OCI-LY7 (cell line): ENCODE measurements around the gene MAGI1. TPM values are rescaled to one million over a fixed set of nuclear protein-coding genes. Genes with fewer than 3 reads are reported as not detected.

ENCODE experiments used
- BruUV-seq: library from RNA; stranded (reverse); fragments of 400-500 nt; replicated peaks from 2 replicates; lab custom pipeline; 2021; lab: Mats Ljungman, UMichigan
- CTCF ChIA-PET: fragments of 300-600 bp; sonication (Branson Sonifier 250); formaldehyde crosslinking; loops from one replicate; lab custom pipeline; 2022; ENCODE audit warnings: antibody characterized with exemption; ENCODE audit not compliant: unreplicated experiment; lab: Charles Lee
- POLR2A ChIA-PET: fragments of 300-600 bp; sonication (Branson Sonifier 250); formaldehyde crosslinking; loops from one replicate; lab custom pipeline; 2022; ENCODE audit warnings: antibody characterized with exemption; lab: Charles Lee
- DNase-seq: peaks from one replicate; pipeline ENCODE4 v3.0.0-alpha.2; 2015; ENCODE audit warnings: low spot score
- H2AFZ ChIP-seq: fragments of 200-600 bp; sonication (generic), shearing (Covaris generic); 2 replicates; pipeline ENCODE4 v1.6.1; 2014; ENCODE audit warnings: mild to moderate bottlenecking, antibody characterized with exemption, low read length, moderate library complexity
- H3K27ac ChIP-seq: fragments of 200-600 bp; sonication (generic); 2 replicates; pipeline ENCODE4 v1.5.1; 2014; ENCODE audit warnings: mixed run types, low read depth, mild to moderate bottlenecking, moderate library complexity, low read length, inconsistent platforms; ENCODE audit not compliant: poor library complexity, severe bottlenecking
- H3K36me3 ChIP-seq: fragments of 200-600 bp; sonication (generic); 2 replicates; pipeline ENCODE4 v1.6.1; 2014; ENCODE audit warnings: mild to moderate bottlenecking, antibody characterized with exemption, low read length, moderate library complexity, mixed read lengths; ENCODE audit not compliant: insufficient read depth
- H3K4me1 ChIP-seq: fragments of 200-600 bp; sonication (generic); 2 replicates; pipeline ENCODE4 v1.5.1; 2014; ENCODE audit warnings: mild to moderate bottlenecking, low read length; ENCODE audit not compliant: insufficient read depth, poor library complexity, severe bottlenecking
- H3K4me2 ChIP-seq: fragments of 200-600 bp; sonication (generic); 2 replicates; pipeline ENCODE4 v1.6.1; 2014; ENCODE audit warnings: mild to moderate bottlenecking, low read length
- H3K4me3 ChIP-seq: fragments of 200-600 bp; sonication (generic); 2 replicates; pipeline ENCODE4 v1.5.1; 2014; ENCODE audit warnings: mild to moderate bottlenecking, low read depth, low read length; ENCODE audit not compliant: poor library complexity, severe bottlenecking
- H3K79me2 ChIP-seq: fragments of 200-600 bp; sonication (generic); 2 replicates; pipeline ENCODE4 v1.6.1; 2016; ENCODE audit warnings: low read depth, mild to moderate bottlenecking, low read length, moderate library complexity, mixed read lengths; ENCODE audit not compliant: insufficient read depth
- H3K9me2 ChIP-seq: fragments of 200-600 bp; sonication (generic); 2 replicates; pipeline ENCODE4 v1.6.1; 2016; ENCODE audit warnings: mild to moderate bottlenecking, low read length, mixed read lengths; ENCODE audit not compliant: insufficient read depth
- H3K9me3 ChIP-seq: fragments of 200-600 bp; sonication (generic); 2 replicates; pipeline ENCODE4 v1.6.1; 2014; ENCODE audit warnings: mild to moderate bottlenecking, mixed run types, low read length, mixed read lengths
- H4K20me1 ChIP-seq: fragments of 200-600 bp; sonication (generic); 2 replicates; pipeline ENCODE4 v1.6.1; 2014; ENCODE audit warnings: mild to moderate bottlenecking, antibody characterized with exemption, low read length, moderate library complexity, mixed read lengths; ENCODE audit not compliant: insufficient read depth
- CTCF ChIP-seq: fragments of 200-600 bp; sonication (generic); conservative IDR thresholded peaks from 2 replicates; pipeline ENCODE4 v1.5.1; 2014; ENCODE audit warnings: mild to moderate bottlenecking, antibody characterized with exemption, low read length, moderate library complexity, mixed read lengths
- EZH2phosphoT487 ChIP-seq: fragments of 200-600 bp; sonication (generic); IDR thresholded peaks from 2 replicates; pipeline ENCODE4 v1.6.1; 2018; ENCODE audit warnings: low read depth, borderline replicate concordance, mild to moderate bottlenecking, mixed run types, antibody characterized with exemption, low read length, moderate library complexity, mixed read lengths
- intact Hi-C: fragments of 100-400 bp; cut with micrococcal nuclease; formaldehyde crosslinking; loops from one replicate; pipeline ENCODE4 v1.10.0; 2022; ENCODE audit not compliant: unreplicated experiment
- total RNA-seq, 2 experiments: library from RNA; depleted of rRNA in 1 of 2; stranded (reverse); fragments of >200 nt in 1 of 2; shearing (Covaris generic) in 1 of 2; gene quantifications; 2 replicates each; pipeline ENCODE4 v1.2.3, GENCODE V29; 2014 to 2022

The MAGI1 gene
- total RNA-seq, 2 experiments from 2014 or later = 0.63 to 2.5 TPM

GRCh38 chr3:65830948-65831732 lies 207.6 kb downstream of the MAGI1 start:
- Histone ChIP-seq H3K4me1 (no peaks in the 10 kb centered on the region), H3K9me3 (no peaks in the 10 kb centered on the region), H3K4me2 (no peak overlapping the region), H3K9me2 (no peaks in the 10 kb centered on the region), H3K27ac (no peak overlapping the region), H3K36me3 (no peaks in the 10 kb centered on the region), H3K79me2 (no peaks in the 10 kb centered on the region), H3K4me3 (no peak overlapping the region), H4K20me1 (no peaks in the 10 kb centered on the region), H2AFZ (no peak overlapping the region)
- ChIA-PET CTCF (no interaction called here), POLR2A (no interaction called here)
- no TSS peak for BruUV-seq
- intact Hi-C loops = no loop called here
- TF ChIP-seq EZH2phosphoT487 (no peak), CTCF (no peak)
- DNase-seq = no peak

GRCh38 chr3:65829228-65829627 lies 209.5 kb downstream of the MAGI1 start:
- Histone ChIP-seq H3K4me3 (no peak overlapping the region), H3K36me3 (no peaks in the 10 kb centered on the region), H3K4me1 (no peaks in the 10 kb centered on the region), H4K20me1 (no peaks in the 10 kb centered on the region), H3K9me3 (no peaks in the 10 kb centered on the region), H3K9me2 (no peaks in the 10 kb centered on the region), H3K4me2 (no peak overlapping the region), H2AFZ (no peak overlapping the region), H3K27ac (no peak overlapping the region), H3K79me2 (no peaks in the 10 kb centered on the region)
- no peak for DNase-seq
- ChIA-PET POLR2A (no interaction called here), CTCF (no interaction called here)
- BruUV-seq = no TSS peak
- intact Hi-C loops = no loop called here
- TF ChIP-seq CTCF (no peak), EZH2phosphoT487 (no peak)

- H3K9me3 ChIP-seq = no peaks in the 10 kb centered on the region
- POLR2A ChIA-PET = no interaction called here
- TF ChIP-seq CTCF (no peak), EZH2phosphoT487 (no peak)
- H3K4me2 ChIP-seq = no peak overlapping the region
- no peak for DNase-seq
- no peaks in the 10 kb centered on the region for H3K9me2 ChIP-seq
- no peaks in the 10 kb centered on the region for H3K4me1 ChIP-seq
- H3K27ac ChIP-seq = no peak overlapping the region
- no TSS peak for BruUV-seq
- no peaks in the 10 kb centered on the region for H4K20me1 ChIP-seq
- H3K36me3 ChIP-seq = no peaks in the 10 kb centered on the region
- CTCF ChIA-PET = no interaction called here
- no peaks in the 10 kb centered on the region for H3K79me2 ChIP-seq
- H2AFZ ChIP-seq = no peak overlapping the region
- intact Hi-C loops = no loop called here
- H3K4me3 ChIP-seq = no peak overlapping the region
These were observed 210.0 kb downstream of the MAGI1 start for GRCh38 chr3:65828706-65829105.
